Bronchial epithelial cell (primary cell): ENCODE data around the gene ZPR1. TPM values are rescaled to one million over a fixed set of nuclear protein-coding genes. Genes with fewer than 3 reads are reported as not detected.

Experiments used
- DNase-seq: peaks from one replicate; pipeline ENCODE4 v3.0.0-alpha.2; 2010; ENCODE audit warnings: low read depth
- FAIRE-seq: peaks from 2 replicates; lab custom pipeline; 2011; peaks lifted over from hg19 to GRCh38; lab: Jason Lieb, UNC
- H3K27me3 ChIP-seq: 2 replicates; pipeline ENCODE4 v1.5.1; 2011; ENCODE audit warnings: low read length; ENCODE audit not compliant: control insufficient read depth, insufficient read depth
- H3K36me3 ChIP-seq: 2 replicates; pipeline ENCODE4 v1.5.1; 2011; ENCODE audit warnings: low read length; ENCODE audit not compliant: control insufficient read depth, insufficient read depth
- H3K4me3 ChIP-seq: 2 replicates; pipeline ENCODE4 v1.5.1; 2011; ENCODE audit warnings: mild to moderate bottlenecking, low read depth, low read length, control low read depth
- total RNA-seq: library from RNA; depleted of rRNA; stranded (reverse); fragments of >200 nt; gene quantifications from 2 replicates; pipeline ENCODE4 v1.2.1, GENCODE V29; 2014
- TF ChIP-seq, protein P1 (sequence below): IDR thresholded peaks from 2 replicates; pipeline ENCODE4 v1.5.1; 2011; ENCODE audit warnings: mild to moderate bottlenecking, moderate library complexity, low read length, control low read depth, inconsistent platforms; ENCODE audit not compliant: insufficient read depth, severe bottlenecking

The ZPR1 gene
- total RNA-seq, 1 donor from 2014 or later: 74.2 TPM

DNA sequence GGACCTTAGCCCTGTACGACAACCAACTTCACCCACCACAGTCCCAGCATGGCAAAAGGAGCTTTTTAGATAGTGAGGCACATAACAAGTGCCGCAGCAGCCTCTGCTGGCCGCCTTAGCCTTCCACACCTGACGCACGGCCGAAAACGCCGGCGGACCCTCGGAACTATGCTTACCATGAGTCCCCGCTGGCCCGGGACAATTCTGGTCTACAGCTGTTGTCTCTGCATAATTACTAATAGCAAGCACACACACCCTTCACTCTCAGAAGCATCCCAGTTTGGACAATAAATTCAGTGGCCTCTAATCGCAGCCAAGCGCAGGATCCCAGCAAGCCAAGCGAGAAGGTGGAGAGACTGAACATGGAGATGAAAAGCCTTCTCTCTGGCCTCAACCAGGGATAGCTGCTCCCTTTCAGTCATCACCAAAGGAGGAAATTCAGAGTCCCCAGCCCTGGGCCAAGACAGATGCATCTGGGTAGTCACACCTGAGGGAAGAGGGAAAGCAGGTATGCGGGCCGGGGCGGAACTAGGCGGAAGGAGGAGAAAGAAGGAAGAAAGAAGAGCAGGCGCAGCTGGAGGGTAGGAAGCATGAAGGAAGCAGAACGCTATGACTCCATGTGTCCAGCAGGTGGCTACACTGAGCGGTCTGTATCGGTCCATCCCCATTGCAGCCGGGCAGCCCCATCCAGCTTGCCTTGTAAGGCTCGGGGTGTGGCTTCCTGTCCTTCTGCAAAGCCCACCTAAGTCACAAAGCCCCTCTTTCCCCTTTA is 55.4 kb downstream of the ZPR1 start:
- no peak for FAIRE-seq
- no peaks in the 10 kb centered on the region for H3K36me3 ChIP-seq
- DNase-seq: peak; percentile 57
- H3K27me3 ChIP-seq: peaks cover 2% of the 10 kb centered on the region
- H3K4me3 ChIP-seq: no peak overlapping the region
- TF ChIP-seq, protein P1, sequence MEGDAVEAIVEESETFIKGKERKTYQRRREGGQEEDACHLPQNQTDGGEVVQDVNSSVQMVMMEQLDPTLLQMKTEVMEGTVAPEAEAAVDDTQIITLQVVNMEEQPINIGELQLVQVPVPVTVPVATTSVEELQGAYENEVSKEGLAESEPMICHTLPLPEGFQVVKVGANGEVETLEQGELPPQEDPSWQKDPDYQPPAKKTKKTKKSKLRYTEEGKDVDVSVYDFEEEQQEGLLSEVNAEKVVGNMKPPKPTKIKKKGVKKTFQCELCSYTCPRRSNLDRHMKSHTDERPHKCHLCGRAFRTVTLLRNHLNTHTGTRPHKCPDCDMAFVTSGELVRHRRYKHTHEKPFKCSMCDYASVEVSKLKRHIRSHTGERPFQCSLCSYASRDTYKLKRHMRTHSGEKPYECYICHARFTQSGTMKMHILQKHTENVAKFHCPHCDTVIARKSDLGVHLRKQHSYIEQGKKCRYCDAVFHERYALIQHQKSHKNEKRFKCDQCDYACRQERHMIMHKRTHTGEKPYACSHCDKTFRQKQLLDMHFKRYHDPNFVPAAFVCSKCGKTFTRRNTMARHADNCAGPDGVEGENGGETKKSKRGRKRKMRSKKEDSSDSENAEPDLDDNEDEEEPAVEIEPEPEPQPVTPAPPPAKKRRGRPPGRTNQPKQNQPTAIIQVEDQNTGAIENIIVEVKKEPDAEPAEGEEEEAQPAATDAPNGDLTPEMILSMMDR: peak; percentile 100

DNA sequence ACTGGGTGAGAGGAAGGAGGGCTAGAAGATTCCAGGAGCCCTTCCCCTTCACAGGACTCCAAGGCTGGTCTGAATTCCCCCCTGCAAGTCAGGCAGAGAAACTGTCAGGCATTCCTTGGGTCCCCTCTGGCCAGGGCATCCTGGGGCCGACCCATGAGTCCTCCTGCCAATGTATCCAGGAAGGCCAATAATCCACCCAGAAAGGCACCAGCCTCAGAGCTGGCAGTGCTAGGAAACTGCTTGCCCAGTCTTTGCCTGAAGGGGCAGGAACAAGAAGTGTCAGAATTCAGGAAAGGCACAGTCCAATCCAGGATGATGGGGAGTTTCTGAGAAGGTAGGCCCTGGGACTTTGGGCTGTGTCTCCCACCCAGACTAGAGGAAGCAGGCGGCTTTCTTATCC is 56.0 kb downstream of the ZPR1 start:
- Histone ChIP-seq H3K27me3 (peaks cover 2% of the 10 kb centered on the region), H3K36me3 (no peaks in the 10 kb centered on the region), H3K4me3 (no peak overlapping the region)
- TF ChIP-seq, protein P1: no peak
- FAIRE-seq (peak; percentile 32), DNase-seq (no peak)

DNA sequence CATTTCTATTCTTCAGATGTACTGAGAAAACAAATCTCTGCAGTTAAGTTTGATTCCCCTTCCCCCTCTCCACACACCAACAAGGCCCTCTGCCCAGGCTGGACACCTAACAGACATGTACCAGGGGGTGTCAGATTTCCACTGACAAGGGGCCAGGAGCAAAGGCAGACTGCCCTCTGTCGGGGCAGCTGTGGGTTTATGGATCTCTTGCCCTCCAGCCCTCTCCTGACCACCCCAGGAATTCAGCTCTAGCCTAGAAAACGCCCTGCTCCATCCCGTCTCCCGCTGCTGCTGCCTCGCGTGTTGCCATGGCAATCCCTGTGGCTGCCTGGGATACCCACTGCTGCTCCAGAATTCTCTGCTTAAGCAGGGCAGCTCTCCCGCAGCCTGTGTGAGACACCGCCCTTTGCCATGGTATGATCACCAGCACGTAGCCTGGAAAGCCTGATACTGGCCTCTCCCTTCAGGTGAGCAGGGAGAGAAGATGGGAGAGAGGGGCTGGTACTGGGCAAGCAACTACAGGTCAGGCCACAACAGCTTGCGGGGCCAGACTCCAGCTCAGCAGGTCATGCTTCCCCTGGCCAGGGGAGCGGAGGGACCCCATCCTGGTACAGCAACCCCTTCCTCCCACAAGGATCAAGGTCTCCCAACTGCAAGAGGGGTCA is 56.6 kb downstream of the ZPR1 start:
- Histone ChIP-seq H3K4me3 (no peak overlapping the region), H3K36me3 (no peaks in the 10 kb centered on the region), H3K27me3 (peaks cover 2% of the 10 kb centered on the region)
- no peak for FAIRE-seq
- TF ChIP-seq, protein P1: no peak
- DNase-seq: no peak

DNA sequence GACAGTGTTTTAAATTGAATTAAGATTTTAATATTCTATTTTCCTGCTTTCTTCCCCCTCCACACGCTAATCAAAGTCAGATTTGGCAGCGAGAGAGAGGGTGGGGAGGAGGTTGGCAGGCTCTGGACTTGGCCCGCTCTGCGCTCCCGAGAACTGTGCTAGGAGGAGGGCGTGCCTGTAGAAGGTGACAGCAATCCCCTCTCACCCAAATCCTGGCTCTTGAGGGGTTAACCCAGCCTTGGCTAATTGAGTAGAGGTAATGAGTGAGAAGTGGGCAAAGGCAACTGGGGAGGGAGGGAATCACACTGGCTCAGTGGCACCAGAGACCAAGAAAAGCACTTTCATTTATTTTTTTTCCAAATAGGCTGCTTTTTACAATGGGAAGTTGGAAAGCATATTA is 57.2 kb downstream of the ZPR1 start:
- Histone ChIP-seq H3K27me3 (peaks cover 2% of the 10 kb centered on the region), H3K36me3 (no peaks in the 10 kb centered on the region), H3K4me3 (no peak overlapping the region)
- DNase-seq: no peak
- TF ChIP-seq, protein P1: no peak
- no peak for FAIRE-seq

DNA sequence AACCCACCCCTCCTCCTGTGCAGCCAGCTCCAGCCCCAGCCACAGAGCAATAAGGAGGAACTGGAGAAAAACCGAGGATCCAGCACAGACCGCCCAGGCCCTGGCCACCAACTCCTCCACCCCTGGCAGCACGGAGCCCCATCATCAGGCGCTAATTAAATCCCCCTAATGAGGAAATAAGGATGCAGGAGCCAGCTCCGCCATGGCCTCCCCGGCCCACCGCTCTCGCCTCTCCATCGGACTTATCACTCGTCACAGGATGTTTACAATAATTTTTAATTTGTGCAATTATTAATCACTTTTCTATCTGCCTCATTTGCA is 57.6 kb downstream of the ZPR1 start:
- TF ChIP-seq, protein P1: no peak
- DNase-seq (no peak), FAIRE-seq (no peak)
- H3K36me3 ChIP-seq: no peaks in the 10 kb centered on the region
- H3K27me3 ChIP-seq: peaks cover 4% of the 10 kb centered on the region
- H3K4me3 ChIP-seq: no peak overlapping the region
